ENCODE data around the gene ZNF444. TPM values are rescaled to one million over a fixed set of nuclear protein-coding genes. Genes with fewer than 3 reads are reported as not detected.

ZNF444 gene
- total and polyA plus RNA-seq, 2 of the 8 experiments (the other 6 are each of a cell fraction or from before 2014, with no cell fraction given), result 49.5 to 54.5 TPM

- no peak for TF ChIP-seq RNF2 (IDR thresholded peaks at IDR 0.05; ENCODE audit: borderline replicate concordance, low read depth, low read length, missing control alignments, poor library complexity, severe bottlenecking)
- no peak for TF ChIP-seq POU5F1 (IDR thresholded peaks at IDR 0.05; ENCODE audit: low read depth, low read length)
- TF ChIP-seq BRCA1 (IDR thresholded peaks at IDR 0.05; ENCODE audit: low read depth, low read length), result no peak
- TF ChIP-seq JUN (IDR thresholded peaks at IDR 0.05; ENCODE audit: low read depth, low read length), result no peak
- no peak for TF ChIP-seq USF2 (IDR thresholded peaks at IDR 0.05; ENCODE audit: low read length)
- no peak for TF ChIP-seq ASH2L (IDR thresholded peaks at IDR 0.05; ENCODE audit: low read length)
- TF ChIP-seq CHD1 (IDR thresholded peaks at IDR 0.05; ENCODE audit: low read depth, low read length), result no peak
- TF ChIP-seq HDAC2 (IDR thresholded peaks at IDR 0.05; ENCODE audit: borderline replicate concordance in 1 of 2, low read depth in 2 of 2, low read length in 2 of 2), result no peak
Observed at GRCh38 chr19:56116606-56117005, 24.5 kb upstream of the ZNF444 start (continued).

Measured in H1 (cell line).